Gastroesophageal sphincter (tissue), 4 donors: Measurements from ENCODE around the gene PDZD2. TPM values are rescaled to one million over a fixed set of nuclear protein-coding genes. Genes with fewer than 3 reads are reported as not detected.
A peak's percentile ranks its signal among the peaks of the same experiment; 100 is the strongest.

ENCODE experiments used
- ATAC-seq: fragments of 150-250 bp; one replicate; pipeline ENCODE4 v1.9.1; 2016; ENCODE audit warnings: mild to moderate bottlenecking, moderate library complexity
- H3K27ac ChIP-seq, 4 donors: fragments of 200-600 bp; sonication (generic) in 3 of 4; 1 replicate in 3 of 4; 2 replicates in 1 of 4; pipeline ENCODE4 v1.5.1; 2016 to 2019
- H3K27me3 ChIP-seq: fragments of 200-600 bp; sonication (generic); one replicate; pipeline ENCODE4 v1.5.1; 2019
- H3K36me3 ChIP-seq, 2 donors: fragments of 200-600 bp; sonication (generic); one replicate each; pipeline ENCODE4 v1.5.1; 2019; ENCODE audit warnings: control low read depth in 1 of 2
- H3K4me1 ChIP-seq, 3 donors: fragments of 200-600 bp; sonication (generic); 1 replicate in 2 of 3; 2 replicates in 1 of 3; pipeline ENCODE4 v1.5.1; 2016 to 2019; ENCODE audit warnings: control low read depth in 2 of 3
- H3K4me3 ChIP-seq, 2 donors: fragments of 200-600 bp; sonication (generic); one replicate each; pipeline ENCODE4 v1.5.1; 2019; ENCODE audit warnings: mild to moderate bottlenecking in 1 of 2, moderate library complexity in 1 of 2
- H3K9me3 ChIP-seq, 3 donors: fragments of 200-600 bp; sonication (generic); one replicate each; pipeline ENCODE4 v1.5.1; 2017 to 2019; ENCODE audit warnings: control low read depth in 2 of 3
- EP300 ChIP-seq: sonication (generic); formaldehyde crosslinking; IDR thresholded peaks from one replicate; pipeline ENCODE4 v1.6.1; 2017; ENCODE audit warnings: antibody characterized with exemption, mild to moderate bottlenecking
- POLR2A ChIP-seq, 2 donors: fragments of 450-650 bp; IDR thresholded peaks; one replicate each; pipeline ENCODE4 v1.6.1; 2017; ENCODE audit warnings: antibody characterized with exemption in 2 of 2, mild to moderate bottlenecking in 2 of 2, moderate library complexity in 1 of 2
- POLR2AphosphoS5 ChIP-seq: sonication (generic); formaldehyde crosslinking; IDR thresholded peaks from one replicate; pipeline ENCODE4 v1.6.1; 2017; ENCODE audit warnings: antibody characterized with exemption
- WGBS, 2 donors: methylation state at CpG; one replicate each; pipeline ENCODE4 v1.1.5; 2018; ENCODE audit warnings: low coverage in 1 of 2; 5-methylcytosine and 5-hydroxymethylcytosine counted together
- total RNA-seq, 4 donors: library from RNA; depleted of rRNA; stranded (reverse); fragments of >200 nt; gene quantifications; one replicate each; pipeline ENCODE4 v1.1.0, GENCODE V29; 2016
- TF ChIP-seq, protein P1 (sequence below), 4 experiments: fragments of 200-600 bp in 2 of 4; fragments of 450-650 bp in 2 of 4; sonication (generic) in 1 of 4; IDR thresholded peaks; one replicate each; pipeline ENCODE4 v1.5.1; 2017 to 2019; ENCODE audit warnings: antibody characterized with exemption in 4 of 4, mild to moderate bottlenecking in 2 of 4, moderate library complexity in 2 of 4

PDZD2 gene
- total RNA-seq, 4 donors from 2014 or later: 8.6 to 19.4 (median 14.0) TPM

DNA sequence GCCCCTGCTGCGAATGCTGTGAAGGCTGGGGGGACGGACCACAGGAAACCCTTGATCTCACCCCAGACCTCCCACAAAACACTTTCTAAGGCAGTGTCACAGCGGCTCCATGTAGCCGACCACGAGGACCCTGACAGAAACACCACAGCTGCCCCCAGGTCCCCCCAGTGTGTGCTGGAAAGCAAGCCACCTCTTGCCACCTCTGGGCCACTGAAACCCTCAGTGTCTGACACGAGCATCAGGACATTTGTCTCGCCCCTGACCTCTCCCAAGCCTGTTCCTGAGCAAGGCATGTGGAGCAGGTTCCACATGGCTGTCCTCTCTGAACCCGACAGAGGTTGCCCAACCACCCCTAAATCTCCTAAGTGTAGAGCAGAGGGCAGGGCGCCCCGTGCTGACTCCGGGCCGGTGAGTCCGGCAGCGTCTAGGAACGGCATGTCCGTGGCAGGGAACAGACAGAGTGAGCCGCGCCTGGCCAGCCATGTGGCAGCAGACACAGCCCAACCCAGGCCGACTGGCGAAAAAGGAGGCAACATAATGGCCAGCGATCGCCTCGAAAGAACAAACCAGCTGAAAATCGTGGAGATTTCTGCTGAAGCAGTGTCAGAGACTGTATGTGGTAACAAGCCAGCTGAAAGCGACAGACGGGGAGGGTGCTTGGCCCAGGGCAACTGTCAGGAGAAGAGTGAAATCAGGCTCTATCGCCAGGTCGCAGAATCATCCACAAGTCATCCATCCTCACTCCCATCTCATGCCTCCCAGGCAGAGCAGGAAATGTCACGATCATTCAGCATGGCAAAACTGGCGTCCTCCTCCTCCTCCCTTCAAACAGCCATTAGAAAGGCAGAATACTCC, 450.4 kb downstream of the PDZD2 start:
- Histone ChIP-seq H3K36me3 (peaks cover 0 to 42% of the 10 kb centered on the region in 2 donors), H3K27ac (no peak overlapping the region), H3K4me3 (no peak overlapping the region), H3K4me1 (peaks cover 0 to 5% (median 3%) of the 10 kb centered on the region in 3 donors), H3K9me3 (no peaks in the 10 kb centered on the region), H3K27me3 (no peaks in the 10 kb centered on the region)
- WGBS, 2 donors: 90% methylated on average over 12 of the region's 30 CpGs; no CpG with 5 or more reads in 1 of the 2 donors
- no peak for ATAC-seq
- TF ChIP-seq EP300 (no peak), POLR2AphosphoS5 (no peak), POLR2A (IDR thresholded peaks at IDR 0.05) (no peak)
- TF ChIP-seq, protein P1, sequence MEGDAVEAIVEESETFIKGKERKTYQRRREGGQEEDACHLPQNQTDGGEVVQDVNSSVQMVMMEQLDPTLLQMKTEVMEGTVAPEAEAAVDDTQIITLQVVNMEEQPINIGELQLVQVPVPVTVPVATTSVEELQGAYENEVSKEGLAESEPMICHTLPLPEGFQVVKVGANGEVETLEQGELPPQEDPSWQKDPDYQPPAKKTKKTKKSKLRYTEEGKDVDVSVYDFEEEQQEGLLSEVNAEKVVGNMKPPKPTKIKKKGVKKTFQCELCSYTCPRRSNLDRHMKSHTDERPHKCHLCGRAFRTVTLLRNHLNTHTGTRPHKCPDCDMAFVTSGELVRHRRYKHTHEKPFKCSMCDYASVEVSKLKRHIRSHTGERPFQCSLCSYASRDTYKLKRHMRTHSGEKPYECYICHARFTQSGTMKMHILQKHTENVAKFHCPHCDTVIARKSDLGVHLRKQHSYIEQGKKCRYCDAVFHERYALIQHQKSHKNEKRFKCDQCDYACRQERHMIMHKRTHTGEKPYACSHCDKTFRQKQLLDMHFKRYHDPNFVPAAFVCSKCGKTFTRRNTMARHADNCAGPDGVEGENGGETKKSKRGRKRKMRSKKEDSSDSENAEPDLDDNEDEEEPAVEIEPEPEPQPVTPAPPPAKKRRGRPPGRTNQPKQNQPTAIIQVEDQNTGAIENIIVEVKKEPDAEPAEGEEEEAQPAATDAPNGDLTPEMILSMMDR (IDR thresholded peaks at IDR 0.05): no peak

GRCh38 chr5:32090026-32090754, 451.3 kb downstream of the PDZD2 start:
- WGBS, 2 donors: 73% methylated on average over 7 of the region's 24 CpGs; no CpG with 5 or more reads in 1 of the 2 donors
- ATAC-seq: no peak

DNA sequence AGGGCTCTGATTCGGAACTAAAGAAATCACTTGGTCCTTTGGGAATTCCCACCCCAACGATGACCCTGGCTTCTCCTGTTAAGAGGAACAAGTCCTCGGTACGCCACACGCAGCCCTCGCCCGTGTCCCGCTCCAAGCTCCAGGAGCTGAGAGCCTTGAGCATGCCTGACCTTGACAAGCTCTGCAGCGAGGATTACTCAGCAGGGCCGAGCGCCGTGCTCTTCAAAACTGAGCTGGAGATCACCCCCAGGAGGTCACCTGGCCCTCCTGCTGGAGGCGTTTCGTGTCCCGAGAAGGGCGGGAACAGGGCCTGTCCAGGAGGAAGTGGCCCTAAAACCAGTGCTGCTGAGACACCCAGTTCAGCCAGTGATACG, 451.8 kb downstream of the PDZD2 start:
- Histone ChIP-seq H3K4me3 (no peak overlapping the region), H3K4me1 (peaks cover 0 to 19% (median 12%) of the 10 kb centered on the region in 3 donors), H3K27ac (no peak overlapping the region), H3K27me3 (no peaks in the 10 kb centered on the region), H3K9me3 (no peaks in the 10 kb centered on the region), H3K36me3 (peaks cover 0 to 45% of the 10 kb centered on the region in 2 donors)
- no peak for ATAC-seq
- WGBS, 2 donors: 78 to 100% methylated on average over 1 to 7 of the region's 17 CpGs
- TF ChIP-seq EP300 (no peak), POLR2AphosphoS5 (no peak)

More at GRCh38 chr5:32090026-32090754, 451.3 kb downstream of the PDZD2 start:
- Histone ChIP-seq H3K4me1 (peaks cover 0 to 13% (median 9%) of the 10 kb centered on the region in 3 donors), H3K27ac (no peak overlapping the region), H3K4me3 (no peak overlapping the region), H3K9me3 (no peaks in the 10 kb centered on the region), H3K36me3 (peaks cover 0 to 45% of the 10 kb centered on the region in 2 donors), H3K27me3 (no peaks in the 10 kb centered on the region)
- TF ChIP-seq, protein P1 (IDR thresholded peaks at IDR 0.05): no peak
- no peak for TF ChIP-seq POLR2AphosphoS5
- no peak for TF ChIP-seq POLR2A (IDR thresholded peaks at IDR 0.05)
- no peak for TF ChIP-seq EP300

DNA sequence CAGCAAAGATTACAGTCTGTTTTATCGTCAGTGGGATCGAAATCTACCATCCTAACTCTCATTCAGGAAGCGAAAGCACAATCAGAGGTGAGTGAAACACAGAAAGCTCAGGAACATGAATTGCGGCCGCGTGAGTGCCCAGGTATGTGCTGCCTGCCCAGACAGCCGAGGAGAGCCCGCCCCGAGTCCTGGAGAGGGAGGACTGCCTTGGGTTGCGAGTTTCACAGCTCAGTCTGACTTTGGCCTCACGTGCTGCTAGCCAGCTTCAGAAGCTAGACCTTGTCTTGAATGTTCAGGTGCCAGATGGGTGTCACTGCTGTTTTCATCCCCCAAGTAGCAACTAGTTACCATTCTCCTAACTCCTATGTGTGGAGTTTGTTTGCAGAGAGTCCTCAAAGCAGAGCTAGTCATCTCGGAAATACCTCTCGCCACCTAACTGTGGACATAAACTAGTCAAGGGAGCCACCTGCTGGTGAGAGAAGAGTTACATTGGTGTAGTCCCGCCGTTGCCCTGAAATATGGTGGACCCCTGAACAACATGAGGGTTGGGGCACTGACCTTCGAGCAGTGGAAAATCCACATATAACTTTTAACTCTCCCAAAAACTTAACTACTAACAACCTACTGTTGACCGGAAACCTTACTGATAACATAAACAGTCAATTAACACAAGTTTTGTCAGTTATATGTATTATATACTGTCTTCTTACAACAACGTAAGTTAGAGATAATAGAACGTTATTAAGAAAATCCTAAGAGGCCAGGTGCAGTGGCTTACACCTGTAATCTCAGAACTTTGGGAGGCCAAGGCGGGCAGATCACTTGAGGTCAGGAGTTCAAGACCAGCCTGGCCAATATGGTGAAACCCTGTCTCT, 454.2 kb downstream of the PDZD2 start:
- H3K4me1 ChIP-seq: peaks cover 0 to 22% (median 12%) of the 10 kb centered on the region in 3 donors
- peak; percentile 79 for ATAC-seq
- H3K9me3 ChIP-seq: no peaks in the 10 kb centered on the region
- no peak overlapping the region for H3K4me3 ChIP-seq
- TF ChIP-seq, protein P1 (IDR thresholded peaks at IDR 0.05): peak in 3 of 4 experiments; percentile 71 to 82 (median 77)
- no peak for TF ChIP-seq POLR2AphosphoS5
- 52 to 61% methylated on average over 11 to 15 of the region's 20 CpGs for WGBS, 2 donors
- H3K36me3 ChIP-seq: peaks cover 0 to 38% of the 10 kb centered on the region in 2 donors
- no peaks in the 10 kb centered on the region for H3K27me3 ChIP-seq
- H3K27ac ChIP-seq: no peak overlapping the region

DNA sequence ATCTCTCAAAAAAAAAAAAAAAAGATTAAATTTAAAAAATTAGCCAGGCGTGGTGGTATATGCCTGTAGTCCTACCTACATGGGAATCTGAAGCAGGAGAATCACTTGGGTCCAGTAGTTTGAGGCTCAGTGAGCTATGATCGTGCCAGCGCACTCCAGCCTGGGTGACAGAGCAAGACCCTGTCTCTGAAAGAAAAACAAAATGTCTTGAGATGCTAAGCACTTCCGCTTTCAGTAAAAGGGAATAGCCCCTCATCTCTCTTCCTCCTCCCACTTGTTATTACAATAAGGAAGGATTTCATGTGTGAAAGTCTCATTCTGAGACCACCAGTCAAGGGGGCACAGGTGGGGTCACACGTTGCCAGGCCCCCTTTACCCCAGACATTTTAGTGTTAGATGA, 455.8 kb downstream of the PDZD2 start:
- Histone ChIP-seq H3K36me3 (peaks cover 0 to 38% of the 10 kb centered on the region in 2 donors), H3K27me3 (no peaks in the 10 kb centered on the region), H3K27ac (peak overlapping the region in 3 of 4 donors; percentile 40 to 59 (median 48)), H3K9me3 (no peaks in the 10 kb centered on the region), H3K4me1 (peaks cover 0 to 37% (median 12%) of the 10 kb centered on the region in 3 donors), H3K4me3 (no peak overlapping the region)
- ATAC-seq: no peak
- TF ChIP-seq, protein P1 (IDR thresholded peaks at IDR 0.05): no peak
- TF ChIP-seq POLR2AphosphoS5 (no peak), EP300 (no peak), POLR2A (IDR thresholded peaks at IDR 0.05) (no peak)
- 68 to 89% methylated on average over 2 to 5 of the region's 5 CpGs for WGBS, 2 donors
